Choroid plexus epithelial cell (primary cell): ENCODE results near the gene PDXP.
"Not testable (repeated sequence)": the region's sequence is repeated elsewhere in the genome, so short reads cannot be mapped to it uniquely, and the experiment has no call there.

ENCODE experiments used
- DNase-seq: peaks from one replicate; pipeline ENCODE4 v3.0.0-alpha.2; 2010; ENCODE audit warnings: low read depth
- H3K4me3 ChIP-seq: 2 replicates; pipeline ENCODE4 v1.5.1; 2011; ENCODE audit warnings: low read depth, mild to moderate bottlenecking, control low read depth, low read length, moderate library complexity
- TF ChIP-seq, protein P1 (sequence below): conservative IDR thresholded peaks from 2 replicates; pipeline ENCODE4 v1.5.1; 2011; ENCODE audit warnings: low read depth, mild to moderate bottlenecking, control low read depth, inconsistent platforms, low read length, moderate library complexity

Gene PDXP, protein sequence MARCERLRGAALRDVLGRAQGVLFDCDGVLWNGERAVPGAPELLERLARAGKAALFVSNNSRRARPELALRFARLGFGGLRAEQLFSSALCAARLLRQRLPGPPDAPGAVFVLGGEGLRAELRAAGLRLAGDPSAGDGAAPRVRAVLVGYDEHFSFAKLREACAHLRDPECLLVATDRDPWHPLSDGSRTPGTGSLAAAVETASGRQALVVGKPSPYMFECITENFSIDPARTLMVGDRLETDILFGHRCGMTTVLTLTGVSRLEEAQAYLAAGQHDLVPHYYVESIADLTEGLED

DNA sequence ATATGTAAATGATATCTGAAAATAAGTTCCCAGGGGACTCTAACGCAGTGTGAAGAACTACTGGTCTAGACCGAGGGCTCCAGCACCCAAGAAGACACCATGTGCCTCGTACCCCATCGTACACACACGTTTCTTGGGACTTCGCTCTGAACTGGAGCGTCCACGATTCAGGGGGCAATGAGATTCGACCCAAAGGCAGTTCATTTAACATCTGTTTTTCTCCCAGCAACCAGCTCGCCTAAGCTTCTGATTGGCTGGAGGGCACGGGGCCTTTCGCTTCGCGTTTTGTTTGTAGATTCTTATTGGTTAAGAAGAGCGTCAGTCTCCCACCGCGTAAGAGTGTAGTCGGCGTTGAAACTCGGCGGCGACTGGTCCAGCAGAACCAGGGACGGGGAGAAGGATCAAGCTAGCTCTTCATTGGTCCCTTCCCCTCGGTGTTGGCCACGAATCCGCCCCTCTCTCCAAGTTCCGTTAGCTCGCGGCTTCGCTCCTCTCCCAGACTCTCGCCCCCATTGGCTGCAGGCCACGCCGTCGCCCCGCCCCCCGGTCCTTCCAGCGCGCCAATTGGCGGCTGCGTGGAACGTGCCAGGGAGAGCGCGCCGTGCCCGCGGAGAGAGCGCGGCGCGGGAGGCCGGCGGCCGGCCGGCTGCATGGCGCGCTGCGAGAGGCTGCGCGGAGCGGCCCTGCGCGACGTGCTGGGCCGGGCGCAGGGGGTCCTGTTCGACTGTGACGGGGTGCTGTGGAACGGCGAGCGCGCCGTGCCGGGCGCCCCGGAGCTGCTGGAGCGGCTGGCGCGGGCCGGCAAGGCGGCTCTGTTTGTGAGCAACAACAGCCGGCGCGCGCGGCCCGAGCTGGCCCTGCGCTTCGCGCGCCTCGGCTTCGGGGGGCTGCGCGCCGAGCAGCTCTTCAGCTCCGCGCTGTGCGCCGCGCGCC is at the start of gene PDXP:
PDXP (plus strand) TSS at position 591 of the 933 bp plus-strand sequence; CDS start at position 651, 60 bp downstream.
- TF ChIP-seq, protein P1, sequence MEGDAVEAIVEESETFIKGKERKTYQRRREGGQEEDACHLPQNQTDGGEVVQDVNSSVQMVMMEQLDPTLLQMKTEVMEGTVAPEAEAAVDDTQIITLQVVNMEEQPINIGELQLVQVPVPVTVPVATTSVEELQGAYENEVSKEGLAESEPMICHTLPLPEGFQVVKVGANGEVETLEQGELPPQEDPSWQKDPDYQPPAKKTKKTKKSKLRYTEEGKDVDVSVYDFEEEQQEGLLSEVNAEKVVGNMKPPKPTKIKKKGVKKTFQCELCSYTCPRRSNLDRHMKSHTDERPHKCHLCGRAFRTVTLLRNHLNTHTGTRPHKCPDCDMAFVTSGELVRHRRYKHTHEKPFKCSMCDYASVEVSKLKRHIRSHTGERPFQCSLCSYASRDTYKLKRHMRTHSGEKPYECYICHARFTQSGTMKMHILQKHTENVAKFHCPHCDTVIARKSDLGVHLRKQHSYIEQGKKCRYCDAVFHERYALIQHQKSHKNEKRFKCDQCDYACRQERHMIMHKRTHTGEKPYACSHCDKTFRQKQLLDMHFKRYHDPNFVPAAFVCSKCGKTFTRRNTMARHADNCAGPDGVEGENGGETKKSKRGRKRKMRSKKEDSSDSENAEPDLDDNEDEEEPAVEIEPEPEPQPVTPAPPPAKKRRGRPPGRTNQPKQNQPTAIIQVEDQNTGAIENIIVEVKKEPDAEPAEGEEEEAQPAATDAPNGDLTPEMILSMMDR, result no peak
- DNase-seq, result peak; percentile 100
- H3K4me3 ChIP-seq, result peak within 1 kb of the TSS; percentile 69

DNA sequence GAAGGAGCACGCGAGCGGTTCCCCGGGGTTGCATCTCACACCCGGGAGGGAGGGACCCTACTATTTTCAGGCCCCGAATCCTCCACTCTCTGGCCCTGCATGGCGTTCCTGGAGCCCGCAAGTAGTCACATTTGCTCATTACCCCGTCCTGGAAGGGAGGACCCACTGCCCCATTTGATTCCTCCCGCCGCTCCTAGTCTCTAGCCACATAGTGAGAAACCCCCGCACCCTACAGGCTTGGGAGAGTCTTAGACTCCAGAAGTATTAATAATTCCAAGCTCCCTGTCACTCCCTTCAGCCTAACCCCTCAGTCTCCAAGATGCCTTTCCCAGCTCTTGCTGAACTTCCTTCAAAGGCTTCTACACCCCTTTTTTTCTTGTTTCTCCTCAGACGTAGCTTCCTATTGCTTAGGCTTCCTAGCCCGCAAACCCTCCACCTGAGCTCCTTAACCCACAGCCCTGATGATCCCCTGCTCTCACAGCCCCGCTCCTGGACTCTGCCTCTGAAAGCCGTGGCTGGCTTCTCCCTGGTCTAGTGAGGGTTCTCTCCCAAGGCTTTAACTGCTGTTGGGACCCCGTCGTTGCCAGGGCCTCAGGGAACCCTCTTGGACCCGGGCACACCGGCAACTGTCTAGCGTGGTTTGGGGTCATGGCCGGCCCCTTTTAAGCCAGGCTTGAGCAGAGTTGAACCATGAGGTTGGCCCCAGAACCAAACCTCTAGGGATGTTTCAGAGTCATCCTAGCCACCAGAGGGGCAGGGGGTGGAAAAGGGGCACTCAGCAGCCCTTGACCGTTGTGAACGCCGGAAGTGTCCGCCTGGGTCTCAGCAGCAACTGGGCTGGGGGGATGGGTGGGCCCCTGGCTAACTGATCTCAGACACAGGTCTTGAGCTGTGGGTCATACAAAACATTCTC is 49.0 kb upstream of the PDXP start:
- no peak for DNase-seq
- peak overlapping the region; percentile 87 for H3K4me3 ChIP-seq
- TF ChIP-seq, protein P1, result no peak

DNA sequence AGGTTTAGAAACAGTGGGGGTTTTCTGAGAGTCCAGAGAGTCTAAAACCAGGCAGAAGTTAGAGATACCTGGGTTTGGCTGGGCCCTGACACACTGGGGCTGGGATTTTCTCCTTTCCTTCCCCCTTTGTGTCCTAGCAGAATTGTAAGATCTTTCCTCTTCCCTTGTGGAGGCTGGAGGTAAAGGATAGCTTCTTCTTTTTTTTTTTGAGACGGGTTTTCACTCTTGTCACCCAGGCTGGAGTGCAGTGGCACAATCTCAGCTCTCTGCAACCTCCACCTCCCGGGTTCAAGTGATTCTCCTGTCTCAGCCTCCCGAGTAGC is 48.4 kb upstream of the PDXP start:
- not testable (repeated sequence) for DNase-seq
- peak overlapping the region; percentile 87 for H3K4me3 ChIP-seq

DNA sequence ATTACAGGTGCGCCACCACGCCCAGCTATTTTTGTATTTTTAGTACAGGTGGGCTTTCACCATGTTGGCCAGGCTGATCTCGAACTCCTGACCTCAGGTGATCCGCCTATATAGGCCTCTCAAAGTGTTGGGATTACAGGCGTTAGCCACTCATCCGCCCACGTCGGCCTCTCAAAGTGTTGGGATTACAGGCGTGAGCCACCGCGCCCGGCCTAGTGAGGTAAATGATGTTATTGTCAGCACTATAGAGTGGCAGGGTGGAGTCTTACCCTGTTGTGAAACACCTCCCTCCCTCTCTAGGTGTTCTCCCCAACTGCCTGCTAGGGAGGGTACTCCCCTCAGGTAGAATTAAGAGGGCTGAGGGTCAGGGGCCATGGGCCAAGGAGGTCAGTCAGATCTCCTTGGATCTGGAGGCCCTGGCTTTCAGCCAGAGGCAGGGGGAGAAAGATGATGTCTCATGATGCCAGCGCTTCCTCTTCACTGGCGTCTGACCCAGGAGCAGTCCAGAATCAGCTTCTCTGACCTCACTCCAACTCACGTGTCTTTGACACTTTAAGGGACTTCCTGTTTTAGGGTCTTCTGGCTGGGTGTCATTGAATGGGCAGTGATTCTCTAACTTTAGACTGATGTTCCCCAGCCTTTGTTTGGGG is 47.9 kb upstream of the PDXP start:
- TF ChIP-seq, protein P1, result no peak
- DNase-seq, result no peak
- H3K4me3 ChIP-seq, result no peak overlapping the region

DNA sequence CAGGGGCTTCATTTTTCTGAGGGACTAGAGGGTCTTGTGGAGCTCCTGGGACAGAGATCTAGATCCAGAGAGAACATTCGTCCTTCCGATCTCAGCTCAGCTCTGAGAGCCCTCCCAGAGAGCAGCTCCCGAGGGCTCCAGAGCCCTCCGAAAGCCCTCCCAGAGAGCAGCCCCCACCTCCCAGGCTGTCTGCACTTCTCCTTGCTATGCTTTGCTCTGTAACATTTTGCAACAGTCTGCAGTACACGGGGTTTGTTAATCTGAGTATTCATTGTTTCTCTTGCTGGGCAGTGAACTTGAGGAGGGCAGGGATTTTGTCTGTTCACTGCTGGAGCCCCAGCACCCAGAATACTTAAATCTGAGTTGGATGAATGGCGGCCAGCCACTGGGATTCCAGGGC is 47.3 kb upstream of the PDXP start:
- no peak overlapping the region for H3K4me3 ChIP-seq
- no peak for DNase-seq
- TF ChIP-seq, protein P1, result no peak

DNA sequence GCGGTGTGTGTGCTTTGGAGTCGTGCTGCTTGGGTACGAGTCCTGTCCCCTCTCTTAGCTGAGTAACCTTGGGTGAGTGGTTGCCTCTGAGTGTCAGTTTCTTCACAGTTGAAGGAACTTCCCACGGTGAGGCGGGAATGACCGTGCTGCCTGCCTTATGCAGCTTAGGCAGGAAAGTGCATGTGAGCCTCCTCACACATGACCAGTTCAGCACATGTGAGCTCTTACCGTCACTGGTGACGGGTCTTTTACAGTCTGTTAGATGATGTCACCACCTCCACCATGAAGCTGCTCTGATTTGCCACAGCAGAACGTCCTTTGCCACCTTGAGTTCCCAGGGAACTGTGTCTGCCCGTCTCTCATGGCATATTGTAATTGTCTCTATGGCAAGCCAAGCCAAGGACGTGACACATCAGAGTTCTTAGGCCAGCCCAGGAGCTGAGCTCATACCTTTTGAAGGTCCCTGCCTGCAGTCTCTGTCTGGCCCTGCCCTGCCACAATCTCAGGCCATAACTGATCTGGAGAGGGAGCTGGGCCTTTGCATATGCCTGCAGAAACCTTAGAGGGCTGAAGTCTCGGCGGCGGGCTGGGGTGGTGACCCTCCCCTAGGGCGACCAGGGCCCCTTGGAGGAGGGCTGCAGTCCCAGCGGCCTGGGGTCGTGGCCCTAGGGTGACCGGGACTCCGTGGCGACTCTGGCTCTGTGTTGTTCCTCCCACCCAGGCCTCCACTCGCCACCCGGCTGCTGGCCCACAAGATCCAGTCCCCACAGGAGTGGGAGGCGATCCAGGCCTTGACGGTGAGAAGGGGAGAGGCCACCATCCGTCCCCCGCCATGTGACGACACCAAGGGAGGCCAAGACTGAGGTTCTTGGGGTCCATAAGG is 42.1 kb upstream of the PDXP start:
- no peak overlapping the region for H3K4me3 ChIP-seq
- TF ChIP-seq, protein P1, result no peak
- no peak for DNase-seq
